Activated CD8-positive, alpha-beta memory T cell treated with anti-CD3 and anti-CD28 coated beads for 48 hours (primary cell): ENCODE results near the gene PRUNE2.

Source experiments
- DNase-seq, 3 experiments: peaks; one replicate each; pipeline ENCODE4 v3.0.0-alpha.2; 2020; ENCODE audit warnings: low read depth in 2 of 3, low spot score in 2 of 3

Gene PRUNE2

DNA sequence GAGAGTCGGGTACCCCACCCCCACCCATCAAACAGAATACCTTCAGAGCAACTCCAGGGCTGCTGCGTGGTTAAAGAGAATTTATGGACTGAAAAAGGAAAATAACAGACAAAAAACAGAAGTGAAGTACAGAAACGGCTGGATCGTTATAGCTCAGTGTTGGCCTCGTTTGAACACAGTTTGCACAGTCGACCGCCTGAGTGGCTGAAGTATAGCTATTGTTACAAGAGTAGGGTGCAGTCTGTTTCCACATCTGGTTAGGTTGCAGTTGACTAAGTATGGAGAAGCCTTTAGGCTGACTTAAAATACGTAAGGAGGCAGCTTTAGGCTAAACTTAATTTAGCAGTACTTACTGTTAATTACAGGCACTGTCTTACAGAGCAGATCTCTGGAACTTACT lies 325.7 kb downstream of the PRUNE2 start:
- DNase-seq = no peak

DNA sequence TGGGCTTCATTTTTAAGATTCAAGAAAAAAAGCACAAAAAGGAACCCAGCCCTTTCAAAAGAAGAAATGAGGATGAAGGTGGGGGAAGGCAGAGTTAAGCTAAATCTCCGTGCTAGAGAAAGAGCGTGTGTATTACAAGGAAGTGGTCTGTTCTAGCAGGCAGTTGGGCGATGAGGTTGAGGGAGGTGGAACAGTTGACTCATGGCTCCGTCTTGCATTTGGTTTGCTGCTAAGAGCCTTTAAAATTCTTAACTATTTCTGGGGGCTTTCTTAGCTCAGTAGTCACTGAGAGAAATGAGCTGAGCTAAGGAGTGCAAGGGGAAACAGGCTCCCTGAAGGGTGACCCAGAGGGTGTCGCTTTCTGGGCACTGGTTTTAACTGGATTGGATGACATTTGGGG lies 329.6 kb downstream of the PRUNE2 start:
- peak in 2 of 3 experiments; percentile 56 to 59 for DNase-seq

DNA sequence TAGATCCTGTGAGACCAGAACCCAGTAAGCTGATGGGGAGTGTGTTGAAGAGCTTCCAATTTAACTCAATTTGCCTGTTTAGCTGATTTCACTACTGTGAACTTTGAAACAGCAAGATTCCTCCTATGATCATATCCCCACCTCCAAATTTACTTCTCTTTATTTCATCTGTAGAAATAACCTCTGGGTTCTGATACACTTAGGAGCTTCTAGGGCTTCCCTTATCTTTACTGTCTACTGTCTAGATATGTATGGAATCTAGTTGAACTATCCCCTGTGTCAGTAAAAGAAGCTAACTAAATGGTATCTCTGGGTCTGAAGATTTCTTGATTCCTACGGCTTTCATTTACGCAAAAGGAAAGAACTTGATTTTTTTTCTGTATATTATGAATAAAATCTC lies 330.2 kb downstream of the PRUNE2 start:
- DNase-seq = no peak

DNA sequence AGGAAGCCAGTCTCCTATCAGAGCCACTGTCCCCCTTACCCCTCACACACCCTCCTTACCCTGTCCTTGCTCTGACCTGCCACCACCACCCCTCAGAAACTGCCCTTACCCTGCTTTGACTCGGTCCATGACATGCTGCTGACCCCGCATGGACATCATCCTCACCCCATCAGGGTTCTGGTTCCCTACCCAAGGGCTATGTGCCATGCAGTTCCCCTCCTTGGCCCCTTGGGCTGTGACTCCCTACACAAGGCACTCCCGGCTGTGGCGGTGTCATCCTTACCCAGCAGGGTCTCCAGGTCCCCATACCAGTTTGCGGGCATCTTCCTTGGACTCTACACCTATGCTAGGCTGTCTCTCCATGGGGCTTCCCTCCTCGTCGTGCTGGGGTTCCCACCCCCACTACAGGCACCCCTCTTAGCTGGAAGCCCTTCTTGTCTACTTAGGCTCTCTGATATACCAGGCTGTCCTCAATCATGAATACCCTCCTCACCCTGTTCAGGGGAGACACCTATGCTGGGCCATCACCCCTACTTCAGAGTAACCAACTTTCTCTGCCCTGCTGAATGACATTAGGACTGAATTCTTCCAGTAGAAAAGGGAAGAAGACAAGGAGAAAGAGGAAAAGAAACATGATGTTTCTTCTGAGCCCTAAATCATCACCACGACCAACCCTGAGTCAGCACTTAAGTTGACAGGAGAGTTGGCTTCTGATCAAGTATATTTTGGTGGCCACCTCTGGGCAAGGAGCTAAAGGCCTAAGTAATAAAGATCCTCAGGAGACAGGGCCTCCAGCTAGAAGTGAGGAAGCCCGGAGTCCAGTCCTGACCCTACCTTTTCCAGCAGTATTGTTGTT lies 331.8 kb downstream of the PRUNE2 start:
- no peak for DNase-seq

DNA sequence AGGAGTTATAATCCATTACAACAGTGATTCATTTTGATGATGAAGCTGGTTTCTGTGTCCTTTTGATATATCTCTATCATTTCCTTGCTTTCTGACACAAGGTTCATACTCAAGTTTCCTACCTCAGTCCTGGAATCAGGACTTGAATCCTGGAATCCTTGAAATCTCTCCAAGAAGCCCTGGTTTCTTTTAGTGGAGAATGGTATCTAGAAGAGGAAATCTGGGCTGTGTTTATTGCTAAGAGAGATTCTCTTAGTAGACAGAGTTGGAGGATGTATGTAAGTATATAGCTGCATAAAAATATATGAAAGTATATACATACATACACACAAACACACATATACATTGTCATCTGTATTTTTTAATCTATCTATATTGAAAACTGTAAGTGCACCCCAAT lies 332.5 kb downstream of the PRUNE2 start:
- no peak for DNase-seq

DNA sequence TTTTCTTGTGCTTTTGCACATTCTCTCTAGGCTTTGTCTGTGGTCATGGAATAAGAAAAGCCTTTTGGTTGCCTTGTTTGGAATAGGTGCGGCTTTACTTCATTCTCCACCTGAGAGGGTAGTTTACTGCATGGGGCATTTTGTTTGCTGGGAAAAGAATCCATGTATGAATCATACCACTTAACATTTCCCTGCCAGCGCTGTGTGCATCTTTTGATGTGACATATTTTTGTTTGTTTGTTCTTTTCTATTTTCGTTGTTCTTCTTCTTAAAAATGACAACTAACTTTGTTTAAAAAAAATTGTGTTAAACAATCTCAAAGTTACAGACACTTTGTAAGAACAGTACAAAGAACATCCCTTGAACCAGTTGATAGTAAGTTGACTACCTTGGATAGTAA lies 333.8 kb downstream of the PRUNE2 start:
- DNase-seq = no peak

DNA sequence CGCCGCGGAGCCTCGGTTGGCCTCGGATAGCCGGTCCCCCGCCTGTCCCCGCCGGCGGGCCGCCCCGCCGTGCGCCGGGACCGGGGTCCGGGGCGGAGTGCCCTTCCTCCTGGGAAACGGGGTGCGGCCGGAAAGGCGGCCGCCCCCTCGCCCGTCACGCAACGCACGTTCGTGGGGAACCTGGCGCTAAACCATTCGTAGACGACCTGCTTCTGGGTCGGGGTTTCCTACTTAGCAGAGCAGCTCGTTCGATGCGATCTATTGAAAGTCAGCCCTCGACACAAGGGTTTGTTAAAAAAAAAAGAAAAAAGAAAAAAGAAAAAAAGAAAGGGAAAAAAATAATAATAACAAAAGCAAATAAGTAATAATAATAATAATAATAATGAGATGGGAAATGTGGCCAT lies 334.2 kb downstream of the PRUNE2 start:
- no peak for DNase-seq

DNA sequence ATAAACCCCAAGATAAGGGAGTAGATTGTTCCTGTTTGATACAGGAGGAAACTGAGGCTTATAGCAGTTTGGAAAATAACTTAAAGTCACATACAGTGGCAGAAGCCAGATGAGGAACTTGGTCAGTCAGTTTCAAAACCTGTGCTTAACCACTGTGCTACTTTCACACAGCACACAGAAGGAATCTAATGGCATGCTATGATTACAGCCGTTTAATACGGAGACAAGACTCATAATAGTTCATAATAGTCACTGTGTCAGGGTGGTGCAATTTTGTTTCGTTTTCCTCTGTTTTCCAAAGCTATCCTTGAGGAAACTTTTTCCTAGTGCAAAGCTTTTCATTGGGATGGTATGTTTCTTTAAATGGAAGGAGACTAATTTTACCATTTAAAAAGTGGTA lies 334.6 kb downstream of the PRUNE2 start:
- DNase-seq = no peak

DNA sequence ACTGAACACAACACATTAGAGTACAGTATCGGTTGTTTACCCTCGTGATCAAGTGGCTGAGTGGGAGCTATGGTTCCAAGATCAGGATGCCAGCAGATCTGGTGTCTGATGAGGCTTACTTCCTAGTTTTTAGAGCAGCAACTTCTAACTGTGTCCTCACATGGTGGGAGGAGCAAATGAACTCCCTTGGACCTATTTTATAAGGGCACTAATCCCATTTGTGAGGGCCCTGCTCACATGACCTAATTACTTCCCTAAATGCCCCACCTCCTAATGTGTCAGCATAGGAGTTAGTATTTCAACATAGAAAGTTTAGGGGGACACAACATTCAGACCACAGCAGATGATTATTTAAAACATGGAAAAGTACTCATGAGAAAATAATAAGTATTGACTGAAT lies 335.1 kb downstream of the PRUNE2 start:
- no peak for DNase-seq

DNA sequence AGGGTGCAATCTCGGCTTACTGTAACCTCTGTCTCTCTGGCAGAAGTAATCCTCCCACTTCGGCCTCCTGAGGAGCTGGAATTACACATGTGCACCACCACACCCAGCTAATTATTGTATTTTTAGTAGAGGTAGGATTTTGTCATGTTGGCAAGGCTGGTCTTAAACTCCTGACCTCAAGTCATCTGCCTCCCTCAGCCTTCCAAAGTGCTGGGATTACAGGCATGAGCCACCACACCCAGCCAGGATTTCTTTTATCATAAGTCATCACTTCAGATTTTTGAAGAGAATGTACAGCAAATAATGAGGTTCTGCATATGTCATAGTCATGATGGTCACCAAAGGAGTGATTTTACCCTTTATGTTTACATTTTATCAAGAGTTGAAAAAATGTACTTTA lies 338.8 kb downstream of the PRUNE2 start:
- DNase-seq = no peak

DNA sequence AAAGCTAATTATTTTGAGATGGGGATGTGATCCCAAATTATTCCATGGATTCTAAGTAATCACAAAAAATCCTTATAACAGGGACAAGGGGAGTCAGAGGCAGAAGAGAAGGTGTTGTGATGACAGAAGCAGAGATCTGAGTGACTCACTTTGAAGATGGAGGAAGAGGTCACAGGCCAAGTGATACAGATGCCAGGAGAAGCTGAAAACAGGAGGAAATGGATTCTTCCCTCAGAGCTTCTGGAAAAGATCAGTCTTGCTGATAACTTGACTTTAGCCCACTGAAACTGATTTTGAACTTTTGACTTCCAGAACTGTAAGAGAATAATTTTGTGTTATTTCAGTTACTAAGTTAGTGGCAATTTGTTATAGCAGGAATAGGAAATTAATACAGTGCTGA lies 341.6 kb downstream of the PRUNE2 start:
- DNase-seq = no peak

DNA sequence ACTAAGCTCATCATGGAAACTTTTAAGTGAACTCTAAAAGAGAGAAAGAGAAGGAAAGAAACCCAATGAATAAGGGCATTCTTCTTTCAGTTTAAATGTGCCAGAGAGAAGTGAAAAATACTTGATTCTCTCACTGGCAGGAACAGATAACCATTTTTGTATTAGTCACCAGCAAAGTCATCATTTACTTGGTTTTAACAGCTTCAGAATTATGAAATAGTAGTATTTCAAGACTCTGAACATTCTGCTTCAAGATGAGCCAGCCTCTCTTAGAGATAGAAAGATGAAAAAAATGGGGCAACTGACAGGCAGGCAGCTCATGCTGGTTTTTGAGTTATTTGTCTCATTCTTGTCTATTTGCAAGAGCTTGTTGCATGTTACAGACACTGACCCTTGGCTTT lies 343.4 kb downstream of the PRUNE2 start:
- no peak for DNase-seq

DNA sequence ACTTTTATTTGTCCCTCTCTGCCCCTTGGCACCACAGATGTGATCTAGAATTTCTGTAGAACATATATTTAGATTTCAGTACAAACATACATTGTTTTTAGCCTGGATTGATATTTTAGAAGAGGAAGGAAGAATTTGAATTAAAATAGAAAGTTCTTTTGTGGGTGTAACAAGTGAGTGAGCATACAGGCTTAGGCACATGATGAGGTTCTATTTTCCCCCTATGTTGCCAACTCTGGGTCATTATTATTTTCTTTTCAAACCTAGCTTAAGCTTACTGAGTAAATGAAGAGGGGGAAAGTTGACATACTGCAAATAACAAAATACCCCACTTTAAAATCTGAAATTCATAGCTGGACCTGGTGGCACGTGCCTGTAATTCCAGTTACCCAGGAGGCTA lies 344.0 kb downstream of the PRUNE2 start:
- DNase-seq = no peak
